ENCODE data around the gene P2RX5.

P2RX5 gene

DNA sequence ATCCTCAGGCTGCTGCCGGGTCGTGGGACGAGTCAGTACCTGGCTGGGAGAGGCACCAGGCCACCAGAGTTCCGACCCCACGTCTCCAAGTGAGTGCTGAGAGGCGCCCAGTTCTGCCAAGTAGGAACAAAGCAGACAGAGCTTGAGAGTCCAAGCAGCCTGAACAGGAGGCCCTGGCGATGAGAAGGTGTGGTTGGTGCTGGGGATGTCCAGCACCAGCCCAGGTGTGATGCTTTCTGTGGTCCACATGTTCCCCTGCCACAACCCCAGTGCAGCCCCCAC, 38.4 kb downstream of the P2RX5 start:
- no peak for DNase-seq (ENCODE audit: low read depth, low spot score)

DNA sequence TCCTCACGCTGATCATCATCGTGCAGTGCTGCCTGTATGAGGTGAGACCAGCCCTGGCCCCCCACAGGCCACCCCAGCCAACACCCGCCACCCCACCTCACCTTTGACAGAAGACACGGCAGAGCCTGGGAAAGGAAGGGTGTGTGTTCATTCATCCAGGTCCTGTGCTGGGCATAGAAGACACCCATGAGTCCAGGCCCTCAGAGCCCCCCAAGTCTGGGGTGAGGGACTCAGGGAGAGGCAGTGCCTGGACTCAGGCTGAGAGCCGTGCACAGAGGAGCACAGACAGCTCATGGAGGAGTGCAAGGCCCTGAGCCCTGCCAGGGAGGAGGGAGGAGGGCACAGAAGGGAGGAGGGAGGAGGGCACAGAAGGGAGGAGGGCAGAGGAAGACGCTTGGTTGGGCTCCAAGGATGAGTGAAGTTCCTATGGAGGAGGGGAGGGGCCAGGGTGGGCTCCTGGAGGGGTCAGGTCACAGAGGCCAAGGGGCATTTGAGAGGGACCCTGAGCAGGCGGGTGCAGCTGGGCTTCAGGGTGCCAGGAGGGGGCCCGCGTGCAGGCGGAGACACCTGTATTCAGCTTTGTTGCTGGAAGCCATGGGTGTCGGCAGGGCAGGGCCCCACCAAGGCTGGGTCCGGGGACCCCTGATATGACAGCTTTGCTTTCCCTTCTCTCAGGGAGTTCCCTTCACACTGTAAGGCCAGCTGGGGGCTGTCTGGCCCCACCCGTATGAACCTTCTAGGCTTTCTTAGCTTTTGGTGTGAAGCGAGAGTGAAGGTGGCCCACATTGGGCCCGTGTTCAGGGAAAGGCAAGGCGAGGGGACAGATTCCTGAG, 39.0 kb downstream of the P2RX5 start:
- no peak for DNase-seq (ENCODE audit: low read depth, low spot score)

DNA sequence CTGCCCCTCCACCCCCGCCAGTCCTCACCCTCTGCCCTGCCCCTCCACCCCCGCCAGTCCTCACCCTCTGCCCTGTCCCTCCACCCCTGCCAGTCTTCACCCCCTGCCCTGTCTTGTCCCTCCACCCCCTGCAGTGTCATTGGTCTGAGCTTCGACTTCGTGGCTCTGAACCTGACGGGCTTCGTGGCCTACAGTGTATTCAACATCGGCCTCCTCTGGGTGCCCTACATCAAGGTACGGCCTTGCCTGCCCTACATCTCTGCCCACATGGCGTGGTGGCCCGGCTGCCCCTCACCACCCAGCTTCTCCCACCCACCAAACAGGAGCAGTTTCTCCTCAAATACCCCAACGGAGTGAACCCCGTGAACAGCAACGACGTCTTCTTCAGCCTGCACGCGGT, 39.6 kb downstream of the P2RX5 start:
- DNase-seq (ENCODE audit: low read depth, low spot score), result no peak

DNA sequence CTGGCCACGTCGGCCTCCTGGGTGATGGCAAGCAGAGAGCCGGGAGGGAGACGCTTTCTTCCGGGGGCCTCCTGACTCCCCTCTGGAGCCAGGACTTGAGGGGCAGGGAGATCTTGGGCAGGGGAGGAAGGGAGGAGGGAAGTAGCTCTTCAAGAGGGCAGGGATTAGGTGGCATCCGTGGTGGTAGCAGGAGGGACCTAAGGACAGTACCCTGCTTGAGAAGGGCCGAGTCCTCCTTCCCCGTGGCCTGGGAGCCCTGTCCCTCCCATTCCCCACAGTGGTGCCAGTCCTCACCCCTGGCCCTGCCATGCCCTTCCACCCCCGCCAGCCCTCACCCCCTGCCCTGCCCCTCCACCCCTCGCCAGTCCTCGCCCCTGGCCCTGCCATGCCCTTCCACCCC, 40.2 kb downstream of the P2RX5 start:
- DNase-seq (ENCODE audit: low read depth, low spot score), result no peak

DNA sequence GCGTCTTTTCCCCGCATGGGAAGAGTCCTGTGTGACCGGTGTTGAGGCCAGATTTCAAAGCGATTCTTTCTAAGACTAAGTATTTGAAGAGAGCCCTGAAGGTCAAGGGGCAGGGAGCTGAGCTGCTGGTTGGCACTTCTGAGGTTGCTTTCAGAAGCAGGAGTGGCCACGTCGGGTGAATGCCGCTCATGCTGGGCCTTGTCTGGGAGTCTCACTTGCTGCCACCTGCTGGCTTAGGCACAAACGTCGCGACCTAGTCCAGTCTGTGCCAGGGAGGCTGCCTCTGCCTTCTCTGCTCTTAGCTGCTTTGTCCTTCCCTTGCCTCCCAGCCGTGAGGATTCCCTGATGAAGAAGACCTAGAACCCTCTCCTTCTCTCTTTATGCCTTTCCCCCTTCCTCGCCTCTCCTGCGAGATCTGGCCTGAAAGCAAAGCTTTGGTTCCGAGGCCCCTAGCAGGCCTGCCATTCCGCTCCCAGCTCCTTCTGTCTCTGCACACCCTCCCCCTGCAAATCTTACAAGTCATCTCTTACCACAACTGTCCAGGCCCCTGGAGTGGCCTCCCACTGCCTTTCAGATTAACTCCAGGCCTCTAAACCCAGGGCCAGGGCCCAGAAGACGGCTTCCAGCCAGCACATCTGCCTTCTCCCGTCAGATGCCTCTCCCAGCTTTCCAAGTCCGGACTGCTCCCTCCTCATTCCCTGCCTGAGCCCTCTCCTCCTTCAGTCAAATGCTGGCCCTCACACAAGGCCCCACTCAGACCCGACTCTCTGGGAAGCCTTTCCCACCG, 48.0 kb downstream of the P2RX5 start:
- peak; percentile 75 for DNase-seq (ENCODE audit: low read depth, low spot score)

DNA sequence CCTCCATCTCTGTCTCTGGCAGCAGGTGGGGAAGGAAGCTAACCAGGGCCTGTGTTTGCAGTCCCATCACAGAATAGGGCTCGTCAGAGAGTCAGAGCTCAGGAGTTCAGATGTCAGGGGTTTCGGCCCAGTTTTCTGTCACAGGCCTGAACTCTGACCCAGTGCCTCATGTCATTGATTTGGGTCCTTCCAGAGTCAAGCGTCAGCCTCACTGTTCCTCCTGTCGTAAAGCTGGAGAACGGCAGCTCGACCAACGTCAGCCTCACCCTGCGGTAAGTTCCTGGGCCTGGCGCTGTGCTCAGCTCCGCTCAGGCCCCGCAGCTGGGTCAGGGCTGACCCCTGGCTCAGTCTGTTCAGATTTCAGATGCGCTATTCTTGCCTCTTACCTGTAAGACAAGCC, 48.7 kb downstream of the P2RX5 start:
- DNase-seq (ENCODE audit: low read depth, low spot score), result no peak

DNA sequence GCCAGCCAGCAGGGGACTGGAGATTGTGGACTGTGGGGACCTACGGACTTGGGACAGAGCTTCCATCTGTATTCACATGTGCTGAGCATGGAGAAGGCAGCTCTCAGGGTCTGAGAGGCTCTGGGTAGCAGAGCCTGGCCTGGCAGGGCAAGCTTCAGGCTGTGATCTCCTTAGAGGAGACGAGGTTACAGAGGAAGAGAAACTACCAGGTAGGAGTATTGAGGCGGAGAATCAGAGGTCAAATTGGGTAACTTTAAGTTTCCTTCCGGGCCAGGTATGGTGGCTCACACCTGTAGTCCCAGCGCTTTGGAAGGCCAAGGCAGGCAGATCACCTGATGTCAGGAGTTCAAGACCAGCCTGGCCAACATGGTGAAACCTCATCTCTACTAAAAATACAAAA, 50.6 kb downstream of the P2RX5 start:
- DNase-seq (ENCODE audit: low read depth, low spot score), result no peak

DNA sequence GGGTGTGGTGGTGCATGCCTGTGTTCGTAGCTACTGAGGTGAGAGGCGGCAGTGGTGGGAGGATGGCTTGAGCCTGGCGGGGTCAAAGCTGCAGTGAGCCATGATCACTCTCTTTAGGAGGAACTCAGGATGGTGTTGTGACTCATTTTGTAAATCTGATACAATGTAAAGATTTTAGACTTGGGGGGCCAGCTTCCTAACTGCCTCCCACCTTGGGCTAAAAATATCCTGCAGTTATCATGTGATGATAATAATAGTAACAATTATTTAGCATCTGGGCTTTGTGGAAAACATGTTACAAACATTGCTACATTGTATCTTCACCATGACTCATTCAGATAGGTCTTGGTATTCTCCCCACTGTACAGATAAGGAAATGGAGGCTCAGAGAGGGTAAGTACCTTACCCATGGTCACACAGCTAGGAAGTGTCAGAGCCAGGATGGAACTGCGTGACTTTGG, 52.0 kb downstream of the P2RX5 start:
- DNase-seq (ENCODE audit: low read depth, low spot score), result no peak

DNA sequence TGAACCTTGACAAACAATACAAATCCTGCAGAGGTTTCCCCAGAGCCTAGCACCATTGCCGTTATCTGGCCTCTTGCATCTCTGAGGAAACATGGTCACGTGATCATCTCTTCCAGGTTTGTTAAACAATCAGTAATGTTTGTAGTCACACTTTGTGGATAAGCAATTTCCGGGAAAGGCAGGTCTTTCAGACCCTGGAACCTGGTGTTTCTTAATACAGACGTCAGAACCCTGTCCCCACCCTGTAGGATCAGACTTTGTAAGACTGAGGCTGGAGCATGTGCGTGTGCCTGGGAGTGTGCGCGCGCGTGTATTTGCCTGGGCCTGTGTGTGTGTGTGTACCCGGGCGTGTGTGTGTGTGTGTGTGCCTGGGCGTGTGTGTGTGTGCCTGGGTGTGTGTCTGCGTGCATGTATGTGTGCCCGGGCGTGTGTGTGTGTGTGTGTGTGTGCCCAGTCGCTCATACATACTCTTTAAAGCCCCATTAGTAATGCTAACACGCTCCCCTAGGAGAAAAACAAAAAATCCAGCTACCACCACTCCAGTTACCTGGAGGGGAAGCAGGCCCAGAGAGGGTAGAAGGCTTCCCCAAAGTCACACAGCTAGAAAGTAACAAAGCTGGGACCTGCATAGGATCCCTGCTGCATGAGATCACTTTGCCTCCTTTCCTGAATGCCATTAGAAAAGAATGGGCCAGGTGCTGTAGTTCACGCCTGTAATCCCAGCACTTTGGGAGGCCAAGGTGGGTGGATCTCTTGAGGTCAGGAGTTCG, 54.1 kb downstream of the P2RX5 start:
- DNase-seq (ENCODE audit: low read depth, low spot score), result no peak

DNA sequence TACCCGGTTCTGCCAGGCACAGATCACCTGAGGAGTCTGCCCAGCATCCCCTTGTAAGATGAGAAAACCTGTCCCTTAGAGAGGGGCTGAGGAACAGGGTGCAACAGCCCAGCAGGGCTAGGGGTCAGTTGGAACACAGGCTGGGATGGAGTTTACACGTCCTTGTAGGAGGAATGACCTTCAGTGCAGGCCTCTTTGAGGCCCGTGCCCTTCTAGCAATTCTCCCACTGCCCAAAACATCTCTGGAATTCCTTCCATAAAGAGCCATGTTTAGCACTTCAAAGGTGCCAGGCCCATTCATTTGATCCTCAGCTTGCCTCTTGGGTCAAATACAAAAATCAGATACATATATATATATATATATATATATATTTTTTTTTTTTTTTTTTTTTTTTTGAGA, 54.9 kb downstream of the P2RX5 start:
- no peak for DNase-seq (ENCODE audit: low read depth, low spot score)

DNA sequence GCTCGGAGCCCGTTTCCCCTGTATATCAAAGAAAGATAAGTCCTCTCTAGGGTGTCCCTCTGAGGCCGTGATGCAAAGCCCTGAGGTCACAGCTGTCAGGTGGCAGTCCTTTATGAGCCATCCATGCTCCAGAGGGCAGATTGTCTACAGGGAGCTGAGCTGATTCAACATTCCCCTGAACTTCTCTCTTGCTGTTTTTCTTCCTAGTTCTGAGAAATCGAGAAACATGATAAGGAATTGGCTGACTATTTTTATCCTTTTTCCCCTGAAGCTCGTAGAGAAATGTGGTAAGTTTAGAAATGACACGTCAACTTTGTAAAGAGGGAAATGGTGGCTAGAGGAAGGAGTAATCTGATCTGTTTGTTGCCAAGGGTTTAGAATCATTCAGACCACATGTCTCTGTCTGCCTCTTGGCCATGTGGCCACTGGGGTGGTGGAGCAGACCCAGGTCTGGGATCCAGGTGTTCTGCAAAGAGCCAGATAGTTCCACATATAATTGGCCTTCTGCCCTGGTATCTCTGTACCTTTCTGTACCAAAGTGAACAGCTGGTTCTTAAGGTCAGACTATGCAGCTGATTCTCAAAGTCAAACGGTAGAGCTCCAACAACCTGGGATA, 55.9 kb downstream of the P2RX5 start:
- DNase-seq (ENCODE audit: low read depth, low spot score), result no peak

DNA sequence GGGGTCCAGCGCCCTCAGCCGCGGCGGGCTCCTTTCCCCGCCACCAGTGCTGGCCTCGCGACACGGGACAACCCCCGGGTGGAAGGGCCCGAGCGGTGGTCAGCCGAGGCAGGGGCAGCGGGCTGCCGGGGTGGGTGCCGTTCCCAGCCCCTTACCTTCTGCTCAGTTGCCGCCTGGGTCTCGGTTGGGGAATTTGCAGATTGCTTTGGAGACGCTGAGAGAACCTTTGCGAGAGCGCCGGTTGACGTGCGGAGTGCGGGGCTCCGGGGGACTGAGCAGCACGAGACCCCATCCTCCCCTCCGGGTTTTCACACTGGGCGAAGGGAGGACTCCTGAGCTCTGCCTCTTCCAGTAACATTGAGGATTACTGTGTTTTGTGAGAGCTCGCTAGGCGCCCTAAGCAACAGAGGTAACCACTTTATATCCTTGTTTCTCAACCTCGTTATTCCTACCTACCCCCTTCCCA, 59.0 kb downstream of the P2RX5 start:
- DNase-seq (ENCODE audit: low read depth, low spot score), result peak; percentile 42

DNA sequence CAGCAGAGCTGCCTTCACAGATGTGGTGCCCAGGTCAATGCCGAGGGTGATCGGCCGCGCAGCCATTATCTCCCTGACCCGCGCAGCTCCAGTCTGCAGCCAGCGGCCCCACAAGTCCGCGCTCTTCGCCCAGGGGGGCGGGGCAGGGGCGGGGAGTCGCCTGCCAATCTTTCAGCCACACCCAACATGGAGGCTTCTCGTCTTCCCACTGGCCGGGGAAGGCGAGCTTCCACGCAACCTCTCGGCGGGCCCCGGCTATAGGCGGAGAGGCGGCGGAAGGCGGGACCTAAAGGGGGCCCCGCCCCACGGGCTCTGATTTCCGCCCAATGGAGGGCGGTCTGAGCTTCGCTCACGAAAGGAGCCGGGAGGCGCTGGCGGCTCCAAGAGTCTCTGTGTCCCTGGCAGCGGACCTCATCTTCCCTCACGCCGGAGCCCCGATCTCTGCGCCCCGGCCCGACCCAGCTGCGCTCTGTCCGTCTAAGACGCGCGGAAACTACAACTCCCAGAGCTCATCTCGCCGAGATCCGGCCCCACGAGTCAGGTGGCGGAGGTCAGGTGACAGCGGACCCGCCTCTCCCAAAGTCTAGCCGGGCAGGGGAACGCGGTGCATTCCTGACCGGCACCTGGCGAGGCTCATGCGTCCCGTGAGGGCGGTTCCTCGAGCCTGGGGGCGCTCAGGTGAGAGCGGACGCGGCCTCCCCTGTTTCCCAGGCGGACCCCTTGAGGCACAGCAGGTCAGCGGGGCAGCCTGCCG, 59.6 kb downstream of the P2RX5 start, which contains the start of the genes CTNS and SHPK:
Gene CTNS (plus strand): TSS at position 607 of the 754 bp plus-strand sequence. CDS start 3,447 bp downstream, outside the sequence.
Gene SHPK (minus strand): TSS at position 97 of the 754 bp plus-strand sequence. CDS start 31 bp downstream, at position 66.
- peak; percentile 98 for DNase-seq (ENCODE audit: low read depth, low spot score)

DNA sequence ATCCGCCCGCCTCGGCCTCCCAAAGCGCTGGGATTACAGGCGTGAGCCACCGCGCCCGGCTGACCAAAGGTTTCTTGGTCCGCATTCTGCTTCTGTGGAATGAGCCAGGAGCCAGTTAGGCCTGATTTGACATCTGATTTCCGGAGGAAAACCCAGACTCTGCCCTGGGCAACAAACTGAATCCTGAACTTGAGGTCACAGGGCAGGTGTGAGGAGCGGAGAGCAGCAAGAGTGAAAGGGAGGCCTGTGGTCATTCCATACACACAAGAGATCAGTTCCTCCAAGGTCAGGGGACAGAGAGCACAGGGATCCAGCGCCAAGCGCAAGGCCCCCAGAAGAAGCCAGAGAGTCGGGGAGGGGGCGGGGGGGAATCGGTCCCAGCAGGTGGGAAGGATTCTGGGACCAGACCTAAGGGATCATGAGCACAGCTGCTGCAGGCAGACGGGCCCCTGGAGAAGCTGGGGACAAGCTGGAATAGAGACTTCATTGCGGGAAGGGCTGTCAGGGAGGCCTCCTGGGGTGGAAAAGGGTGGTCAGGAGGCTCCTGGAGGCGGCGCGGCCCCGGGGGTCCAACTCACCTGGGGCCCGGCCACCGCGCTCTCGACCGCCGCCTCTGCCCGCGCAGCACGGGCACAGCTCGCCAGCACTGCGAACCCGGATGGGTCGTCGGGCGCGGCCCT, 60.3 kb downstream of the P2RX5 start:
- DNase-seq (ENCODE audit: low read depth, low spot score), result no peak

DNA sequence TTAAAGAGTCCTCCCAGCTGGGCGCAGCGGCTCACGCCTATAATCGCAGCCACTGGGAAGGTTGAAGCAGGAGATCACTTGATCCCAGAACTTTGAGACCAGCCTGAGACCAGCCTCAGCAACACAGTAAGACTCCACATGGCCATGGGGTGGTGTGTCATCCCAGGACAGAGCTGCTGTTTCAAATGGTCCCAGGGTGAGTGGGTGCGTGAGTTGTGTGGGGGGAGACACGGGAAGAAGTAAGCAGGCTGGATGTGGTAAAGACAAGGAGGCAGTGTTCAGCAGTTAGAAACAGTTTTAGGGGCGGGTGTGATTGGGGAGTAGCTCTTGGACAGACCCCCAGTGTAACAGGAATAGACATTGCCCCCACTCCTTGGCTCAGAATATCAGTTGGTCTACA, 63.7 kb downstream of the P2RX5 start:
- DNase-seq (ENCODE audit: low read depth, low spot score), result no peak

DNA sequence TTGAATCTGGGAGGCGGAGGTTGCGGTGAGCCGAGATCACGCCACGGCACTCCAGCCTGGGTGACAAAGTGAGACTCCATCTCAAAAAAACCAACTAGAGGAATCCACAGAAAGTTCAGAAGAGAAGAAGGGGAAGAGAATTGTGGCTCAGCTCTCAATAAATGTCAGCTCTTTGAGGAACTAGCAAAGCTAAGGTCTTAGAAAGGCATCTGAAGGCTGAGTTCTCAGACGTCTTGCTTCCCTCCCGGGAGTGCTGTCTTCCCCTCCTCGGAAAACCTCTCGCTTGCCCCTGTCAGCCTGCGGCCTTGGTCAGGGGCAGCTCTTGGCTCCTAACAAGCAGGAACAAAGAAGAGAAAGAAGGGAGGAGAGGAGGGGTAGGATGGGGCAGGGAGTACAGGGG, 65.2 kb downstream of the P2RX5 start:
- no peak for DNase-seq (ENCODE audit: low read depth, low spot score)

DNA sequence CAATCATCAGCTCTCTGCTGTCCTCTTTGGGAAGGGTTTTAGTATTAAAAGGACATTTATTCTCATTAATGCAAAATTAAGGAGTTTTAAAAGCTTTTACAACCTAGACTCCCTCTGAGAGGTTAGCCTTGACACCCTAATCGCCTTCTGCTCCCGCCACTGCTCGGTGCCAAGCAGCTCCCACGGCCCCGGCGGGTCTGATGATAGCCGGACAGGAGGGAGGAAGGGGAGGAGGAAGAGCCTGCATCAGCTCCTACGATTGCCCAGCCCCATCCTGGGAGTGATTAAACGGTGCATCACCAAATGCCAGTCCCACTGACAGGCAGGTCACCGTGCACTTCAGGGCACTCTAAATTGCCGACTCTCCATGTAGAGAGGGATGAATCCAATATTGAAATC, 68.2 kb downstream of the P2RX5 start:
- DNase-seq (ENCODE audit: low read depth, low spot score), result no peak

DNA sequence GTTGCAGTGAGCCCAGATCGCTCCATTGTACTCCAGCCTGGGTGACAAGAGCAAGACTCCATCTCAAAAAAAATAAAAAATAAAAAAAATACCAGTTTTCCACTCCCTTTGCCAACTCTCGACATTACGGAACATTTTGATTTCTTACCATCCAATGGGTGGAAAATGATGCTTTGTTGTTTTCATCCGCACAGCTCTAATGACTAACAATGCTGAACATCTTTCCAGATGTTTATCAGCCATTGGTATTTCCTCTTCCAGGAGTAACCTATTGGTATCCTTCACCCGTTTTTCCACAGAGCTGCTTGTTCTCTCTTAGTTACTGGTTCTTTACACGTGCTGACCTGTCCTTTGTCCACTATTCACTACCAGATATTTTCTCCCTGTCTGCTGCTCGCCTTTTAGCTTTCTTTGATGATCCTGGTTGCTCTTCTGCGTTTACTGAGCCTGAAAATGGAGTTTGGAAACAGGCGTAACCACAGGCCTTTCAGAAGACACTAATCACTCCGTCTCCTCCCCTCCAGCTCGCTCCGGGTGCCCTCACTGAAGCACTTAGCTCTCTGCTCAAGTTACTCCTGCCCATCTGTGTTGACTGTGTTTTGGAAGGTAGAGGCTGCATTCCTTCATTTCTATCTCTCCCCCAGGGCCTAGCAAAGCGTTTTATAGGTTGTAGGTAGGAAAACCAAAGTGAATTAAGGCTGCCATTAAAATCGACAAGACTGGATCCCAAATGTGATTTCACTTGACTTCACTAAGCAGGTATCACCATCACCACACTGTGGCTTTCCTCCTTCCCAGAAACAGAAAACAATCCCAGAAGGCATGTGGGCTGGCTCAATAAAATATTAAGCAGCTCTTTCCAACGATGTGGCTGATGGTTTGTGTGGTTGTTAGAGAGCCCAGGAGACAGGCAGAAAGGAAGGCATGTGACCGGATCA, 68.9 kb downstream of the P2RX5 start:
- DNase-seq (ENCODE audit: low read depth, low spot score), result no peak
